WI38 (cell line): ENCODE data around the gene DCAF11.

ENCODE experiments used
- H3K4me3 ChIP-seq: 2 replicates; pipeline ENCODE4 v1.5.1; 2011; ENCODE audit warnings: low read depth, mild to moderate bottlenecking, control low read depth, low read length
- TF ChIP-seq, protein P1 (sequence below): IDR thresholded peaks from 2 replicates; pipeline ENCODE4 v1.5.1; 2012; ENCODE audit warnings: low read depth, mild to moderate bottlenecking, control low read depth, low read length

DCAF11 gene

DNA sequence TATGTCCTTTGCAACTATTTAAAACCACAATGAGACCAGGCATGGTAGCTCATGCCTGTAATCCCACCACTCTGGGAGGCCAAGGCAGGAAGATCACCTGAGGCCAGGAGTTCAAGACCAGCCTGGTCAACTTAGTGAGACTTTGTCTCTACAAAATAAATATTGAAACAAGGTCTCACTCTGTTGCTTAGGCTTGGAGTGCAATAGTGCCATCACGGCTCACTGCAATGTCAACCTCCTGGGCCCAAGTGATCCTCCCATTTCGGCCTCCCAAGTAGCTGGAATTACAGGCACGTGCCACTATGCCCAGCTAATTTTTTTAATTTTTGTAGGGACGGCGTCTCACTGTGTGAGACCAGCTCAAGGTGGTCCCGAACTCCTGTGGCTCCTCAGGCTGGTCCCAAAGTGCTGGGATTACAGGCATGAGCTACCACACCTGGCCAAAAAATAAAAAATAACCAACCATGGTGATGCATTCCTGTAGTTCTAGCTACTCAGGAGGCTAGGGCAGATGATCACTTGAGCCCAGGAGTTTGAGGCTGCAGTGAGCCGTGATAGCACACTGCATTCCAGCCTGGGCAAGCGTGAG lies 14.9 kb downstream of the DCAF11 start:
- H3K4me3 ChIP-seq = no peak overlapping the region
- TF ChIP-seq, protein P1, sequence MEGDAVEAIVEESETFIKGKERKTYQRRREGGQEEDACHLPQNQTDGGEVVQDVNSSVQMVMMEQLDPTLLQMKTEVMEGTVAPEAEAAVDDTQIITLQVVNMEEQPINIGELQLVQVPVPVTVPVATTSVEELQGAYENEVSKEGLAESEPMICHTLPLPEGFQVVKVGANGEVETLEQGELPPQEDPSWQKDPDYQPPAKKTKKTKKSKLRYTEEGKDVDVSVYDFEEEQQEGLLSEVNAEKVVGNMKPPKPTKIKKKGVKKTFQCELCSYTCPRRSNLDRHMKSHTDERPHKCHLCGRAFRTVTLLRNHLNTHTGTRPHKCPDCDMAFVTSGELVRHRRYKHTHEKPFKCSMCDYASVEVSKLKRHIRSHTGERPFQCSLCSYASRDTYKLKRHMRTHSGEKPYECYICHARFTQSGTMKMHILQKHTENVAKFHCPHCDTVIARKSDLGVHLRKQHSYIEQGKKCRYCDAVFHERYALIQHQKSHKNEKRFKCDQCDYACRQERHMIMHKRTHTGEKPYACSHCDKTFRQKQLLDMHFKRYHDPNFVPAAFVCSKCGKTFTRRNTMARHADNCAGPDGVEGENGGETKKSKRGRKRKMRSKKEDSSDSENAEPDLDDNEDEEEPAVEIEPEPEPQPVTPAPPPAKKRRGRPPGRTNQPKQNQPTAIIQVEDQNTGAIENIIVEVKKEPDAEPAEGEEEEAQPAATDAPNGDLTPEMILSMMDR = no peak

DNA sequence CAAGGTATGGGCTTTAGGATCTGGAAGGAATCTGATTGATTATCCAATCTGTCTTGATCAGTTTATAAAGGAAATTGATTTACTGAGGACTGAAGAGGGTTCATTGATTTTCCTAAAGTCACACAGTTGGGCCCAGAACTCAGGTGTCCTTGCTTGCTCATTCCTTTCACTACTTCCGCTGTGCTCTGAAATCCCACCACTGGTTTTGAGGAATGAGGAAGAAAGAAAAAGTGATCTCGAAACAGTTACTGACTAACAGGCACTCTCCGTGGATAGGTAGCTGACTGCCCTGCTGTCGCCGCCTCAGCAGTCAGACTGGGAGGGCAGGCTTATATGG lies 15.8 kb downstream of the DCAF11 start, which contains the start of gene FITM1:
Gene FITM1, plus strand, starts transcription at position 280 of the 337 bp plus-strand sequence. CDS start 905 bp downstream, outside the sequence.
- H3K4me3 ChIP-seq = no peak within 1 kb of the TSS
- TF ChIP-seq, protein P1 = no peak

DNA sequence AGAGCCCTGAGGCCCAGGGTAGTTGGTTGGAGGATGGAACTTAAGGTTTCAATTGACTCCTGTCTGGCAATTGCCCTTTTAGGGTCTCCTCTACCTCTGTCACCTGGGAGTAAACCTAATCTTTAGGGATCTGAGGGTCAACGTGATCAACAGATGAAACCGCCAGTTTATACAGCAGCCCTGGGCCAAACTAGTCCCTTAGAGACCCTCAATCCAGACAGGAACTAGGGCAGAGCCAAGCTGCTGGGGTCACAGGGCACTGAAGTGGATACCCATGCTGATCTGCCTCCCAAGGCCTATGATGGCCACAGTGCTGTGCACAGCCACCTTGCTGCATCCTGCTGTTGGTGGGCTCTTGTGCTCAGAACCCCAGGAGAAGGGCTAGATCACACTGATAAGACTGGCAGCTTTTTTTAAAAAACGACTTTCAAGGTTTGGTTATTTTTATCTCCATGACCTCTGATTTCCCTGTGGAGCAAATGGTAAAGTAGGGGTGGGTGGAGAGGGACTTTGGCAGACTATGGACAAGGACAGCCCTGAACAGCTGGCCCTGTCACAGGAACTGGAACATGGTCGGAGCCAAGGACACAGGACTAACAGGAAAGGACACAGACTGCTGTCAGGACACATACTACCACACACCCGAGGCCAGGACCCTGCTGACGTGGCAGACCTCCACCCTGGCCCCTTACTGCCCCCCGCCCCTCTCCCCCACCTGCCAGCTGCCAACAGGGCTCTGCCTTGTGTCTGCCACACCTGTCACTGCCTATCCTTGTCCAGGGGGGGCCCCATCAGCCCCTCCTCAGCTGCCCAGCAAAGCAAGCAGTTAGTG lies 16.4 kb downstream of the DCAF11 start:
- H3K4me3 ChIP-seq = no peak overlapping the region
- TF ChIP-seq, protein P1 = no peak

DNA sequence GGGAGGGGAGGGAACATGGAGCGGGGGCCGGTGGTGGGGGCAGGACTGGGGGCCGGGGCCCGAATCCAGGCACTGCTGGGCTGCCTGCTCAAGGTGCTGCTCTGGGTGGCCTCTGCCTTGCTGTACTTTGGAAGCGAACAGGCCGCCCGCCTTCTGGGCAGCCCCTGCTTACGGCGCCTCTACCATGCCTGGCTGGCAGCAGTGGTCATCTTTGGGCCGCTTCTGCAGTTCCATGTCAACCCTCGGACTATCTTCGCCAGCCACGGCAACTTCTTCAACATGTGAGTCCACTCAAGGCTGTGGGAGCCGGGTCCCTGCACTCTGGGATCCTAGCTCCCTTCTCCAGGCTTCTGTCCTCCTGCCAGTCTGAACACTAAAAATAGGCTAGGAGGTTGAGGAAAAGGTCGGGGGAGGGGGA lies 17.0 kb downstream of the DCAF11 start:
- TF ChIP-seq, protein P1 = no peak
- H3K4me3 ChIP-seq = no peak overlapping the region

DNA sequence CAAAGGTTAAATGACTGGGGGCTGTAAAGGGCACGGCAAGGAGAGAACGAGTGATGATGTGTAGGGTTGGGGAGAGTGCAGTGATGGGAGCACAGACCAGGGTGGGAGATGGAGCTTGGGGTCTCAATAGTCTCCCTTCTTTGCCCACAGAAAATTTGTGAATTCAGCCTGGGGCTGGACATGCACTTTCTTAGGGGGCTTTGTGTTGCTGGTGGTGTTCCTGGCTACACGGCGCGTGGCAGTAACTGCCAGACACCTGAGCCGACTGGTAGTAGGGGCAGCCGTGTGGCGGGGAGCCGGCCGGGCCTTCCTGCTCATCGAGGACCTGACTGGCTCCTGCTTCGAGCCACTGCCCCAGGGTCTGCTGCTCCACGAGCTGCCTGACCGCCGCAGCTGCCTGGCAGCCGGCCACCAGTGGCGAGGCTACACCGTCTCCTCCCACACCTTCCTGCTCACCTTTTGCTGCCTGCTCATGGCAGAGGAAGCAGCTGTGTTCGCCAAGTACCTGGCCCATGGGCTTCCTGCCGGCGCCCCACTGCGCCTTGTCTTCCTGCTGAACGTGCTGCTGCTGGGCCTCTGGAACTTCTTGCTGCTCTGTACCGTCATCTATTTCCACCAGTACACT lies 17.6 kb downstream of the DCAF11 start:
- H3K4me3 ChIP-seq = no peak overlapping the region
- TF ChIP-seq, protein P1 = no peak

DNA sequence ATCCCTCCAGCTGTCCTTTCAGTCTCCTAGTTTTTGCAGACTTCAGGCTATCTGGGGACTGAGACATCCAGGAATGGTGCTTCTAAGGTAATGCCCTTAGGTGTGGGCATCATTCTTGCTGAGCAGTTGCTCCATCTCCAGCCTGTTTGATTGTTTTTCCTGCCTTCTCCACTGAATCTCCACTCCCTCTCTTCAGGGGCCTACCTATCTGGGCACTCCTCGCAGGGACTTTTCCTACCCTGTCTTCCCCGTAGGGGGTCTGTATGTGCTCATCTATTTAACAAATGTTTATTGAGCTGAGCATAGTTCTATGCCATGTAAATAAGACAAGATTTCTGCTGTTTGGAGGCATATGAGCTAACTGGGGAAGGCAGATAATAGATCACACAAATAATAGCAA lies 18.4 kb downstream of the DCAF11 start:
- no peak overlapping the region for H3K4me3 ChIP-seq
- TF ChIP-seq, protein P1 = no peak

DNA sequence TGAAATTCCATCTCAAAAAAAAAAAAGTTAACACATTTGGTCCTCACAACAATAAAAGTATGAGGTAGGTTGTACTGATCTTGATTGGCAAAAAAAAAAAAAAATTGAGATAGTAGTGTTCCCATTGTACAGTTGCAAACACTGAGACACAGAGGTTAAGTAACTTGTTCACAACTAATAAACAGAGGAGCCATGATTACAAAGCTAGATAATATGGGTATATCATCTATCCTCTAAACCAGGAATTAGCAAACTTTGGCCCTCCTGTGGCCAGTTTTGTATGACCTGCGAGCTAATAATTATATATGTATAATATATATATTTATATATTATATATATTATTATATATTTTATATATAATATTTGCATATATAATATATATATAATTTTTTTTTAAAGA lies 19.2 kb downstream of the DCAF11 start:
- TF ChIP-seq, protein P1 = no peak
- no peak overlapping the region for H3K4me3 ChIP-seq
